NB4 (cell line): ENCODE measurements around the gene PCDHGA1.

Experiments
- CTCF ChIP-seq: IDR thresholded peaks from one replicate; pipeline ENCODE4 v1.5.1; 2012; ENCODE audit warnings: low read depth, low read length
- MAX ChIP-seq: IDR thresholded peaks from 2 replicates; pipeline ENCODE4 v1.6.1; 2011; ENCODE audit warnings: low read depth, low read length
- POLR2A ChIP-seq: IDR thresholded peaks from 2 replicates; pipeline ENCODE4 v1.6.1; 2011; ENCODE audit warnings: mild to moderate bottlenecking; ENCODE audit not compliant: insufficient read length; ENCODE audit errors: extremely low read depth

GRCh38 chr5:141485321-141486055, 155.2 kb downstream of the PCDHGA1 start:
- TF ChIP-seq CTCF (no peak), MAX (no peak), POLR2A (no peak)
